Gastroesophageal sphincter (tissue), 3 donors: ENCODE data around the gene RPS3.

ENCODE experiments used
- CTCF ChIP-seq, 4 experiments: fragments of 200-600 bp in 2 of 4; fragments of 450-650 bp in 2 of 4; sonication (generic) in 1 of 4; IDR thresholded peaks; one replicate each; pipeline ENCODE4 v1.5.1; 2017 to 2019; ENCODE audit warnings: antibody characterized with exemption in 4 of 4, mild to moderate bottlenecking in 2 of 4, moderate library complexity in 2 of 4
- POLR2A ChIP-seq, 2 donors: fragments of 450-650 bp; IDR thresholded peaks; one replicate each; pipeline ENCODE4 v1.6.1; 2017; ENCODE audit warnings: antibody characterized with exemption in 2 of 2, mild to moderate bottlenecking in 2 of 2, moderate library complexity in 1 of 2

- TF ChIP-seq POLR2A (IDR thresholded peaks at IDR 0.05) (no peak), CTCF (IDR thresholded peaks at IDR 0.05) (peak; percentile 95 to 98 (median 96))
Observed at GRCh38 chr11:75384438-75385080, 14.8 kb upstream of the RPS3 start.
